Superior temporal gyrus (tissue), 1 donor: Measurements from ENCODE around the gene KIAA1210.

ENCODE experiments used
- DNase-seq: peaks from one replicate; pipeline ENCODE4 v3.0.0-alpha.2; 2016; ENCODE audit errors: extremely low spot score

The KIAA1210 gene

DNA sequence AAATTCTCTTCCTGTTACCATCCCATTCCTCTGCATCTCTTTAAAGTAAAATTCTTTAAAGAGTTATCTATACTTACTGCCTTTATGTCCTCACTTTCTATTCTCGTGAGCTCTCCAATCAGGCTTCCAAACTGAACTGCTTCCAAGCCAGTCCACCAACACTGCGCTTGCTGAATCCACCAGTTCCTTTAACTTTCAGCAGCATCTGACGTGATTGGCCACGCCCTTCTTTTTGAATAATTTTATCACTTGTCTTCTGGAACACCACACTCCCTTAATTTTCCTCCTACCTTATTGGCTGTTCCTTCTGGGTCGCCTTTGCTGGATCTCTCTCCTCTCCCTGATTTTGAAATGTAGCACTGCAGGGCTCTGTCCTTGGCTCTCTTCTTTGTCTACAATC lies at the start of gene KIAA1210:
KIAA1210 (minus strand) TSS at position 163 of the 400 bp plus-strand sequence. CDS start 4,170 bp downstream, outside the sequence.
- no peak for DNase-seq

DNA sequence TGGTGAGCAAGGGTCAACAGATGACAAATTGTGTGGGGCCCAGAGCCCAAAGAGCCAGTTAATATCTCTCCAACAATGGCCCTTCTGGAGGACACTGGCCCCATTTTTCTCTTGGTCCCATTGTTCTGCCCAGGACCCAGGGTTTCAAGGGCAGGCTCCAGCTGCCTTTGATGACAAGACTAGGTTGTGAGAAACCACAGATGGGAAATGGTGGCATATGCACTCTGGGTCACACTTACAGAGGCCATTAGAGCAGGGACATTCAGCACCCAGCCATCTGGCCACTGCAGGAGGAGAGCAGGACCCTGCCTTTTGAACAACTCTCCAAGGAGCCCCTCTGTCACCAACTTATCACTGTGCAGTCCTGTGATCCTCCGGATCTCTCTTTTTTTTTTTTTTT lies 49.7 kb upstream of the KIAA1210 start:
- no peak for DNase-seq

DNA sequence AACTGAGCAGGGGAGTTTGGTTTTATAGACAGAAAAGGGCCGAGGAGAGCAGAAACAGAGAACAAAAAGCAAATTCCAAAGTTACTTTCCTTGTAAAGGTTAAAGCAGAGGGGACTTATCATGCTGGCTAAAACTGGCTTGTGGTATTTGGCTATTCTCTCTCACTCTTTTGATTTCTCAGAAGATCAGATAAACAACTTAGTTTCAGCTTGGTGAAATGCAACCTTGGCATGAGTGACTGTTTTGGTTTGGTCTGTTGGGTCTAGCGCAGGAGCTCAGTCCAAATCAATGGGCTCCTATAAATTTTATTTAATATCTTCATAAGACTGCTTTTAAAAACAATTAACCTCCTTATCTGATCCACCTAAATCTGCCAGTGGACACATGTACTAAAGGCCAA lies 47.3 kb upstream of the KIAA1210 start:
- no peak for DNase-seq

DNA sequence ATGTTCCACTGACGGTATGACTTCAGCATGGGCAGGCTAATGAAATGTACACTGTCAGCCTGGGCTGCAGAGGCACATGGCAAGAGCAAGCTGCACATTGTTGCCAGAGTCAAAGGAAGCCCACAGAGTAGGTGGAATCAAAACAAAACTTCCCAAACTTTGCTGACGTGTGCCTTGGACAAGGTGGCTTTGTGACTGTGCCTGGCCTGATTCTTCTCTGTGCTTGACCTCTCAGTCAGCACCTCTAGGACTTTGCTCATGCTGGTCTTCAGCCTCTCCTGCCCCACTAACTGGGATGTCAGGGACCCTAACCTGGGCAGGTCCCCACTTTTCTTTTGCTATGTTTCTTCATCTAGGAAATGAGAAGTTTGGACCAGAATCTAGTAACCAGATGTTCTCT lies 40.5 kb upstream of the KIAA1210 start:
- DNase-seq: no peak

DNA sequence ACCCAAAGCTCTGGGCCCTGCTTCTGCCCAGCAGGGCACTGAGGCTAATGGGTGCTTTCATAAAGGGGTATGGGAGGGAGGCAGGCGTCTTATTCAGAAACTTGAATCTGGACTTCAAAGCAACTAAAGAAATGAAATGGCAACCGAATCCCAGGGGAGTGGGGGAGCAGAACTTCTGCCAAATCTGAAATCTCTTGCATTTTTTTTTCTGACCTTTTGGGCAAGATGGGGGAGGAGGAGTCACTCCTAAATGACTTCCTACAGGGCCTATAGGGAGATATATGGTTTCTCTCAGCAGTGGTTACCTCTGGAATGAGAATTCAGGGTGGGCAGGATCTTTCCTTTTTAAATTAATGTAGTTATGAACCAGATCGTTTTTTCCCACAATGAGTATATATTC lies 30.6 kb upstream of the KIAA1210 start:
- no peak for DNase-seq

DNA sequence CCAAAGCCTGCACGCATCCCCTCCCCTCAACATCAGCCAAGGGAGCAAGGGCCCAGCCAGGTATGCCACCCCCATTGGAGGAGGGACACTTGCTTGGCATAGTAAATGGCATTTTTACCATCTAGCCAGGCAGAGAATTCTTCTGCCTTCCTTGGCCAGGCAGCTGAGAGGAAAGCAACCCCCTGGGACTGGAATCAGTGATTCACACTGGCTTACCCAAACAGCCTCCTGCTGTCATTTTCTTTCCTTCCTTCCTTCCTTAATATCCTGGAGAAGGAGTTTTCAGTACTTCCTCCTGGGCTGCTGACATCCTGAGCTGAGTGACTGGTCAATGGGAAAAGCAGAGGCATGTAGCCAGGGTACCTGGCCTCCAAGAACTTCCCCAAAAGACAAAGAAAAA lies 28.6 kb upstream of the KIAA1210 start:
- DNase-seq: no peak

DNA sequence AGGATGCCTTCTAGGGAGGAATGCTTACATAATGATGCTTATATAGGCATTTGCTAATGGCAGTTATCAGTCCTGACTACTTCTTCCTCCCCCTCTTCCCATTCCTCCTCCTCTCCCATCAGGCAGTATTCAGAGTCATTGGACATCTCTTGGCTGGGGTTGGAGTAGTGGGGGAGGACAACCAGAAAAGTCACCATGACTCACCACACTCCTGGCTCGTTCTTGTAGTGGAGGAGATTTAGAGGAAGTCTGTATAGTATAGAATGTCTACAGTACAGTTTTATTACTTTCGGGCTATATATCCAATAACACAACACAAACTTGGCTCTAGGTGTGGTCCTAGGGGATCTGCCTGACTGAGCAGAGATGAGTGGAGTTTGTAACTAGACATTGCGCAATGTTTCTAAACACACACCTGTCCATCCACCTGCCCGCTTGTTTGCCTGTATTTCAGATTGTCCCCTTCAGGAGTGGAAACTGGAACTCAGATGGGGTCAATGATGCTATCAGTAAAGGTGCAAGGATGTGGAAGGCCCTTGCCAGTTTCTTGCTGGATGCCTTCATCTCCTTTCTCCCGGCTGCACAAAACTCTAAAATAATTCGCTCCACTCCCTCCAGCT lies 27.9 kb upstream of the KIAA1210 start:
- no peak for DNase-seq

DNA sequence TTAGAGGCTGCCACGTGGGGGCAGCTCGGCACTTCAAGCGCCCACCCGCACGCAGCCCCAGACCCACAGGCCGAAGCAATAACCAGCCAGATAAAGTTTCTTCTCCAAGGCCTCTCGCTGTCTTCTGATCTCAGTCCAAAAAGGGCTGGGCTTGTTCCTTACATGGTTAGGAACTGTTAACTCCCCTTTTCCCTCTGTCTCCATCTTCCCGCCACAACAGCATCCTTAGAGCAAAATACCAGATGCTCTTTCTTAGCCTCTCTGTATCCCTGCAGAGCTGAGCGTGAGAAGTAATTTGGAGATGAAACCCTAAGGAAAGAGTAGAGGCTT lies 23.4 kb upstream of the KIAA1210 start:
- DNase-seq: no peak

DNA sequence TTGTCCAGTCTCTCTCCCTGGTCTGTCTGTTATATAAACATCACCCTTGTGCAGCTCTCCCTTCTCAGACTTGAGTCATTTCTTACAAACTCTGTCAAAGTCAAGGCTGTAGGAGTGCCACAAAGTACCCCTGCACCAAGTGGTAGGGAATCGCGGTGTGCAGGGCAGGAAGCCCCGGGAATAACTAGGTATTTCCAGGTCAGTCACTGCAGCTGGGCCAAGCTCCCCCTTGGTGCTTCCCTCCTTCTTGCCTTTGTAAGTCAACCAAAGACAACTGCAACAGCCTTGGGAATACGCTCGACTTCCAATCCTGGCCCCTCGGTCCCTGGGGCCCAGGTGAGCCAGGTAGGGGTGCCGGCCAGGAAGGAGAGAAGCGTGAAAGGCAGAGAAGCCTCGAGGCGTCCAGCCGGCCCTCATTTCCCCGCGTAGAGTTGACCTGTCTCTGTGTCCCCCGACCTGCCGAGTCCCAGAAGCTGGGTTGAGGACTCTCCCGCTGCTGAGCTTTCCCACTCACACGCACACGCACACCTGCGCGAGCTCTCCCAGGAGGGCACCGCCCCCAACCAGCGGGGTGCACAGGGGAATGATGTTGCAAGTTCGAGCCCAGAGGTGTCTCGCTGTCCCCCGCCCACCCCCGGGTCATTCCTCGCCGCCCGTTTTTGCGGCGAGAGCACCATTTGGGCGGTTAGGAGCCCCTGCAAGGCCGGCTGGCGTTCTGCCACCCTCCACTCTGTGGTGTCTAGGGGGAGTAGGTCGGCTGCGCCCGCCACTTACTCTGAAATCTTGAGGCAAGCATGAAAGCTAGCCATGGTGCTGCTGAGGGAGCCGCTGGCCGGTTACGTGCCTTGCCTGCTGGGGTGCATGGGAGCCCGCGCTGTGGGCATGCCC lies 22.8 kb upstream of the KIAA1210 start:
- no peak for DNase-seq

DNA sequence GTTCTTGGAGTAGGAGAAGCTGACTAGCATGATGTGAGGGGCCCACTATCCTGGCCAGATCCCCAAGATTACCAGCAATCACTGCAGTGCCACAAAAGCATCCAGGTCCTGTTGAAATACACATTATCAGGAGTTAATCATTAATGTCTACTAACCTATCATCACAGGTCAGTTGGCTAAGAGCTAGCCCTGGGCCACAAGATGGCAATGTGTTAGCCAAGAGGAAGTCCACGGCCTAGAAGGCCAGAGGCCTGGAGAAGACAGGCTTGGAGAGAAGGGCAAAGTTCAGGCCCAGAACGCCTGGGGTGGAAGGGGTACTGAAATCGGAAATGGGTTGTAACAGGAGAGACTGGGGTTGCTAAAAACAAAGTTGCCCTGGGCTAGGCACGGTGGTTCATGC lies 19.9 kb upstream of the KIAA1210 start:
- DNase-seq: no peak

DNA sequence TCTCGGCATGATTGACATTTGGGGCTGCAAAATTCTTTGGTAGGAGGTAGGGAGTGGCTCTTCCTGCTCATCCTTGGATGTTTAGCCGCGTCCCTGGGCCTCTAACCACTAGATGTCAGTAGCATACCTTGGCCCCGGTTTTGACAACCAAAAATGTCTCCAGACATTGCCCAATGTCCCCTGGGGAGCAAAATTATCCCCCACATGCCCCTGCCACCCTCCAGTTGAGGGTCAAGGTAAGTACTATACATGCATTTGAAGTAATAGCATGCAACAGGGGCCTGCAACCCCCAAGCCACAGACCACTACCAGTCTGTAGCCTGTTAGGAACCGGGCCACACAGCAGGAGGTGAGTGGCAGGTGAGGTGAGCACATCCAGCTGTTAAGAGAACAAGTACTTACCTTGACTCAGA lies 17.6 kb upstream of the KIAA1210 start:
- DNase-seq: no peak

DNA sequence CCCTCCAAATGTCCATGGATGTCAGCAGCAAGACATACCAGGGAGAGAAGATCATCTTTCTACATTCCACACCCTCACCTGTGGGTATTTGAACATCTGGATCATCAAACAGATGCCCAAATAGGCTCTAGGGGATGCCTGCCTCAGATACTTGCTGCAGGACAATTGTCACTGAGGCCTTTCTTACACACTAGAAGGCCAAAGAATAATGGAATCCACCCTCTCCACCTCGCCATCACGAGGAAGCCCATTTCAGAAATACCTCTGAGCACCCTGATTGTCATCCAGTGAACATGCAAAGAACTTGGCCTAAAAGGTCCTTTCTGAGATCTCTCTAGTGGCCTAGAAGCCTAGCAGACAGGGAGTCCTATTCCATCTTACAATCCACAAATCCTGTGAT lies 6.9 kb upstream of the KIAA1210 start:
- no peak for DNase-seq

DNA sequence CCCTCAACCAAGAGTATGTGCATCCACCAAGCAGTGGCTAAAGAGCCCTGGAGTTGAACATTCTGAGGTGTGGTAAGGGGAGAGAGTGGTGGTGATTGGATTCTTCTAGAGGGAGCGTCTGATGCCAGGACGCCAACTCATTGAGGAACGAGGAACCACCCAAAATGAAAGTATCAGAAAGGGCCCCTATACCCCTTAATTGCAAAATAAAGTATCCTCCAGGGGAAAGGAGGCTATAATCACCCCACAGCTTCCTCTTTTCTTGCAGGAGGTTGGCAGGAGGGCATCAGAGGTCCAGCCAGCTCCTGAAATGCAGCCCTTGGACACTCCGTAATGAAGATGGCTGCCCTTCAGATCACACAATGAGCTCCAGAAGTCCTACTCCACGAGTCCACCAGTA lies 5.3 kb upstream of the KIAA1210 start:
- DNase-seq: no peak

DNA sequence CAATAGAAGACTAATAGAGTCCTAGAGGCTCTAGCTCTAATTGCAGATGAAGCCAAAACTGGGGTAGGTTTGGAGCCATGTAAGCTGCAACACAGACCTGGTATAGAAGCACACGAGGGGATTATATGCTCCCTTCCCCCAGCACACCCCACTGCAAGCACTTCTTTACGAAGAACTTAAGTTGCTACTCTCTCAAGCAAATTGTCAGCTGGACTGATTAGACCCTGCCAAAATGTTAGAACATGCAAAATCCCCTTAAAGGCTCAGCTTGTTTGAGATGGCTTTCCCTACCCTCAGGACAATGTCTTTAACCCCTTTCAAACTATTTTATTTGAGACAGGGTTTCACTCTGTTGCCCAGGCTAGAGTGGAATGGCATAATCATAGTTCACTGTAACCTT lies 4.7 kb upstream of the KIAA1210 start:
- DNase-seq: no peak

DNA sequence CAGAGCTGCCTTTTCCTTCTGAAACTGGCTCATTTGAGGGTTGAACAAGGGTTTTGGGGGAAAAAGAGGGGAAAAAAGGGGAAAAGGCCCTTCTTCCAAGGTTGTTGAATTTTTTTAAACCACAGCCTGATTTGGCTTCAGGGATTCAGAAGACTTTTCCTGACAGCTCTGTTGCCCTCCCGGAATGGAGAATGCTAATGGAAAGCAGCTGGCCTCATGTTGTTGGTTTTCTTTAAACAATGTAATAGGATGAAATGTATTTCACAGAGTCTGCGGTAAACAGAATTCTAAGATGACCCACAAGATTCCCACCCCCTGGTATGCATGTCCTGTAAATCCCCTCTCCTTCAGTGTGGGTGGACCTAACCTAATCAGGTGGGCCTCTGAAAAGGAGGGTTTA lies 3.3 kb upstream of the KIAA1210 start:
- no peak for DNase-seq

DNA sequence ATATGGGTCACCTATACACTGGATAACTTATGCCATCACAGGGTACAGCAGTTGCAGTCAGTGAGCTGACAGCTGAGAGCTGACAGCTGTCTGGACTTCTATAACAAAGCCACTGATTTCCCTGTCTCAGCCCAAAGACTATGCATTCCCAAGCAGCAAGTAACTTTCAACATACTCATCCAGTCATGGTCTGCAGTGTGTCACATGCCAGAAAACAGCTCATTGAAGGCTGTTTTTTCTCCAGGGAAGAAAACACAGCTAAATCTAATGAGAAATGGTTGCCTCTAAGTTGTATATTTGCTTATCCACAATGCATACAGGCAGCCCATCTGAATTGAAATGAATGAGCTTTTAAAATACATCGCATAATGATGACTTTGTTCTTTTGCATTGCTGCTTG lies 6.3 kb downstream of the KIAA1210 start:
- no peak for DNase-seq

DNA sequence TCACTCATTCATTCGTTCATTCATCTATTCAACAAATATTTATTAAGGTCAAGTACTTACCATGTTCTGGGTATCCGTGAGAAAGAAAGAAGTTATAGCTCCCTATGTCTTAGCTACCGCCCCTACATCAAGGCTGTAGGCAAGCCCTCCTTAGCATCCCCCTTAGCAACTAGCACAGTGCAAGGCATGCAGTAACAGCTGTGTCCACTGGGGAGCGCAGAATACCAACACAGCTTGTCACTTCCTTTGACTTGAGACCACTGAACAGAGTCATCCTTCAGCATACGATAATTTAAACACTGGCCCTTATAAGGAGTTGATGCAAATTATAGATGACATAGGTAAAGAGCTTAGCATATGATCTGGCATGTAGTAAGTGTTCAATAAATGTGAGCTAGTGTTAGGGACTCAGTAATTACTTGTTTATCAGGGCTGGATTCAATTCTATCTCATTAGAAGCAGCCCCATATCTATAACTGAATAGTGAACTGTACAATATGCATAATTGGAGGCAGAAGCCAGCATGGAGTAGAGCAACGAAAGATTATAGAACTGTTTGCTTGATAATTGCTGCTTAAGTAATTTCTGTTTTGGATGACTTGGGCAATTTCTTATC lies 8.7 kb downstream of the KIAA1210 start:
- DNase-seq: peak; percentile 44

DNA sequence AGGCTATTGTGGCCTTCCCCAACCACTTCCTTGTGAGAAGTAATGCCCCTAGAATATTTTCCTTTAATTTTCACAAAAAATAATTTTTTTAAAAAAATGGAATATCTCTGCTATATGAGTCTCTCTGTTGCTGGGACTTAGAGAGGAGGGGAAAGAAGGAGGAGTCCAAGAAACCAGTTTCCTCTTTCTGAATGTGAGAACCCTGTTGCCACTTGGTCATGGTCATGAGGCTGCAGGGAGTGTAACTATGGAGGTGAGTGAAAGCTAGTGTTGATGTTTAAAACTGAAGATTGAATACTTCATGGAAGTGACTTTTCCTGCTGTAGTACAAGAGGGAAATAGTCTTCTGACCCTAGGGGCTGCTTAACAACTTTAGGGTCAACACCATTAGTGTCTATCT lies 20.4 kb downstream of the KIAA1210 start:
- DNase-seq: no peak

DNA sequence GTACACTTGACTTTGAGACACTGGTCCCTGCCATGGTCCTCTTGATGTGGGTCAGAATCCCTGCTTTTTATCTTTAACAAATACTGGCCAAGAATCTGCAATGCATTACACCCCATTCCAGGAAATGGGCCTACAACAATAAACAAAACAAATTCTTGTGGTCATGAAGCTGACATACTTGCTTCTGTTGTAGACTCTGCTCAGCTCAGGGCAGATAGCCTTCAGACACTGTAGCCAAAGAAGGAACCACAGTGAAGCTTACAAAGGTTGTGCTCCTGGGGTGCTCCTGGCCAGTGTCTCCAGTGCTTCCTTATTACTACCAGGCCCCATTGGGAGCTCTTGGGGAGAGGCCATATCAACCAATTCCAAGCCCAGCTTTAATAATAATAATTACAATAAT lies 21.8 kb downstream of the KIAA1210 start:
- no peak for DNase-seq

DNA sequence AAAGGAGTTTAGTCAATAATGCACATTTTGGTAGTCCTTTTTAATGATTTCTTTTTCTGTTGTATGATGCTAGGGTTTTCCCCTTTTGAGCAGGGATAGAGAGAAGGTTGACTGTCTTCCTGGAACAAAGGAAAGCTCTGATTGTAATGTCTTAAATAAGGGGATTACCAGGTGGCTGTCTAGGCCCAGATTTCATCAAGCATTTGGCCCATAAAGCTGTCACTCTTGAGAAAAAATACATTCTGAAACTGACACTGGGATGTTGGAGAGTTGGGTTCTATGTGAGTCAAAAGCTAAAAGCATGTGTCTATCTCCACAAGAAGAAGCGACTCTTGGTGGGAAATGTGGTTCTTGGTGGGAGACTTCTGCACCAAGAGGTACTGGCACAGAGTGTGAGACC lies 26.4 kb downstream of the KIAA1210 start:
- no peak for DNase-seq

DNA sequence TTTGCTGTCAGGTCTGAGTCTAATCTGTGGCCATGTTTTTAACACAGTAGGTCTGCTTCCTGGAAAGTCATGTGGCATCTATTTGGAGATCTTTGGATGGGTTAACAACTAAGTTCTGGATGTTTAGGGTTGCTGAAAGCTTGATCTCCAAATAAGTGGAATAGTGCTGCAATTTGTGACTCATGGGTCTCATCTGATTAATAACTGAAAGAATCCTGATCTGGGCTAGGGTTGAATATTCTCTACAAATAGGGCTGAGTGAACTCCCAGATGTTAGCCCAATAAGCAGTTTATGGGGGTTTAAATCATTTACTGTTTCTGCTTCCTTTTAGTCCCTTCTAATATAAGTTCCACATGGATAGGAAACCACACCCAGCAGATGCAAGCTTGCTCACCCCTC lies 31.7 kb downstream of the KIAA1210 start:
- DNase-seq: no peak

DNA sequence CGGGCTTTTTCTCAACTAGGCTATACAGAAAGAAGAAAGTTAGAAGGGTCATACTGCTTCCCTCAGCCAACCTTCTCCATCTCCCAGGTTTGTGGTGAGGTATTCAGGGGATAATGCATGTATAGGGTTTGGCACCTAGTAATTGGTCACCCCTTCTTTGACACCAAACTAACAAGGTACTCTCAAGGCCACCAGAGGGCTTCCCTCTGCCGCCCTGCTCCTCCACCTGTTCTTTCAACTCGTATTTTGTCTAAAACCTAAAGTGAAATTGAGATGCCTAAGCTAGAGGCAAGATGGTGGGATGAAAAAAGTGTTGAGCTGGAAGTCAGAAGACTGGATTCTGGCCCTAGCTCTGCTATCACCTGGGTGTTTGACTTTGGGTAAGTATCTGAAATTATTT lies 32.8 kb downstream of the KIAA1210 start:
- DNase-seq: no peak
